ENCODE measurements around the gene MYOG. TPM values are rescaled to one million over a fixed set of nuclear protein-coding genes. Genes with fewer than 3 reads are reported as not detected.

The MYOG gene
- total RNA-seq, 1 experiment from 2014 or later, result not detected

GRCh38 chr1:203082231-203082505 lies 3.6 kb downstream of the MYOG start:
- Mint-ChIP-seq H3K4me3 (ENCODE audit: unreplicated experiment) (no peak overlapping the region), H3K27ac (ENCODE audit: low read depth, unreplicated experiment) (no peak overlapping the region), H3K27me3 (ENCODE audit: insufficient read depth, unreplicated experiment) (peaks cover 43% of the 10 kb centered on the region), H3K9me3 (ENCODE audit: unreplicated experiment) (no peaks in the 10 kb centered on the region), H3K4me1 (ENCODE audit: insufficient read depth, unreplicated experiment) (no peaks in the 10 kb centered on the region), H3K36me3 (ENCODE audit: insufficient read depth, unreplicated experiment) (peaks cover 5% of the 10 kb centered on the region)
- no peak for TF ChIP-seq CTCF (IDR thresholded peaks at IDR 0.05; ENCODE audit: unreplicated experiment)
- DNase-seq (ENCODE audit: unreplicated experiment), result no peak
- no TSS peak for BruUV-seq (replicated peaks)
- ChIA-PET POLR2A (interaction anchor here (0.7 to 1.0 kb wide), 2 partner anchors 9 to 16 kb away, joined by 3 to 4 read pairs; no protein-coding TSS in a partner anchor), CTCF (interaction anchor here (0.6 to 4.2 kb wide), 7 partner anchors 11 to 1736 kb away, joined by 3 to 24 read pairs (median 3); no protein-coding TSS in a partner anchor)
- intact Hi-C loops (cut with micrococcal nuclease), result no loop called here

- Mint-ChIP-seq H3K27ac (ENCODE audit: low read depth, unreplicated experiment) (no peak overlapping the region), H3K9me3 (ENCODE audit: unreplicated experiment) (no peaks in the 10 kb centered on the region), H3K4me1 (ENCODE audit: insufficient read depth, unreplicated experiment) (no peaks in the 10 kb centered on the region), H3K4me3 (ENCODE audit: unreplicated experiment) (no peak overlapping the region), H3K36me3 (ENCODE audit: insufficient read depth, unreplicated experiment) (peaks cover 5% of the 10 kb centered on the region), H3K27me3 (ENCODE audit: insufficient read depth, unreplicated experiment) (peaks cover 43% of the 10 kb centered on the region)
- ChIA-PET CTCF (interaction anchor here (0.5 to 4.2 kb wide), 6 partner anchors 12 to 186 kb away, joined by 3 to 24 read pairs (median 4); no protein-coding TSS in a partner anchor), POLR2A (interaction anchor here (0.7 to 1.0 kb wide), 2 partner anchors 9 to 16 kb away, joined by 3 to 4 read pairs; no protein-coding TSS in a partner anchor)
- BruUV-seq (replicated peaks), result no TSS peak
- intact Hi-C loops (cut with micrococcal nuclease), result no loop called here
- TF ChIP-seq CTCF (IDR thresholded peaks at IDR 0.05; ENCODE audit: unreplicated experiment), result no peak
- DNase-seq (ENCODE audit: unreplicated experiment), result no peak
These were observed 4.2 kb downstream of the MYOG start for GRCh38 chr1:203081465-203082230.

DNA sequence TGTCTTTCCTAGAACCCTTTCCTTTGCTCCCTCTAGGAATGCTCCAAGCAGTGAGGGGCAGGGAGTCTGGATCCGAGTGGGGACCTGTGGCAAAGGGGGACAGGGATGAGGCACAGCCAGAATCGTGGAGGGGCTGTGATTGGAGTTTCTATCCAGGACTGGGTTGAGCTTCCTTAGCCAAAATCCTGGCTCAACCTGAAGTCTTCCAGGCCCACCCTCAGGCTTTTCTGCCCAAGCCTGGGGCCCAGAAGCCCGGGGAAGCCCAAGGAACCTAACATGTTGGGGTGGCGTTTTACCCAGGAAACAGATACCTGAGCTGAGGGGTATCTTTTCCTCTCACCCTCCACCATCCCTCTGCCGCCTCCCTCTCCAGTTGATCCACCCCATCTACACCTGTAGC lies 5.4 kb downstream of the MYOG start:
- ChIA-PET CTCF (interaction anchor here (1.0 to 4.2 kb wide), 2 partner anchors 41 to 187 kb away, joined by 4 to 24 read pairs; no protein-coding TSS in a partner anchor), POLR2A (no interaction called here)
- no TSS peak for BruUV-seq (replicated peaks)
- intact Hi-C loops (cut with micrococcal nuclease), result no loop called here
- Mint-ChIP-seq H3K4me3 (ENCODE audit: unreplicated experiment) (no peak overlapping the region), H3K9me3 (ENCODE audit: unreplicated experiment) (no peaks in the 10 kb centered on the region), H3K36me3 (ENCODE audit: insufficient read depth, unreplicated experiment) (peaks cover 5% of the 10 kb centered on the region), H3K27me3 (ENCODE audit: insufficient read depth, unreplicated experiment) (peaks cover 43% of the 10 kb centered on the region), H3K4me1 (ENCODE audit: insufficient read depth, unreplicated experiment) (no peaks in the 10 kb centered on the region), H3K27ac (ENCODE audit: low read depth, unreplicated experiment) (no peak overlapping the region)
- no peak for TF ChIP-seq CTCF (IDR thresholded peaks at IDR 0.05; ENCODE audit: unreplicated experiment)
- DNase-seq (ENCODE audit: unreplicated experiment), result no peak

- Mint-ChIP-seq H3K4me1 (ENCODE audit: insufficient read depth, unreplicated experiment) (no peaks in the 10 kb centered on the region), H3K27me3 (ENCODE audit: insufficient read depth, unreplicated experiment) (peaks cover 44% of the 10 kb centered on the region), H3K4me3 (ENCODE audit: unreplicated experiment) (no peak overlapping the region), H3K9me3 (ENCODE audit: unreplicated experiment) (no peaks in the 10 kb centered on the region), H3K27ac (ENCODE audit: low read depth, unreplicated experiment) (no peak overlapping the region), H3K36me3 (ENCODE audit: insufficient read depth, unreplicated experiment) (peaks cover 5% of the 10 kb centered on the region)
- BruUV-seq (replicated peaks), result no TSS peak
- intact Hi-C loops (cut with micrococcal nuclease), result loop anchor here (2.0 kb wide), 1 partner anchor 32 kb away; no protein-coding TSS in a partner anchor
- no peak for TF ChIP-seq CTCF (IDR thresholded peaks at IDR 0.05; ENCODE audit: unreplicated experiment)
- ChIA-PET CTCF (interaction anchor here (0.6 to 1.8 kb wide), 6 partner anchors 12 to 372 kb away, joined by 3 to 6 read pairs (median 3); no protein-coding TSS in a partner anchor), POLR2A (interaction anchor here (0.6 kb wide), 2 partner anchors 21 to 106 kb away, joined by 3 to 4 read pairs; no protein-coding TSS in a partner anchor)
- no peak for DNase-seq (ENCODE audit: unreplicated experiment)
These were observed 7.3 kb downstream of the MYOG start for GRCh38 chr1:203078478-203078877.

All from MCF 10A (cell line).